Measurements from ENCODE around the gene MLC1. TPM values are rescaled to one million over a fixed set of nuclear protein-coding genes. Genes with fewer than 3 reads are reported as not detected.

The MLC1 gene
- total RNA-seq, 2 donors from 2014 or later, result 0.18 TPM; not detected in 1

GRCh38 chr22:50064453-50064852 is 20.8 kb downstream of the MLC1 start:
- 83 to 95% methylated on average over 12 to 18 of the region's 18 CpGs for WGBS, 2 experiments (ENCODE audit: insufficient coverage in 1 of 2, insufficient read length in 1 of 2)
- Mint-ChIP-seq H3K27ac (no peak overlapping the region), H3K4me1 (peaks cover 5% of the 10 kb centered on the region), H3K36me3 (ENCODE audit: low read depth) (no peaks in the 10 kb centered on the region), H3K9me3 (no peaks in the 10 kb centered on the region), H3K4me3 (no peak overlapping the region), H3K27me3 (ENCODE audit: insufficient read depth) (peaks cover 3% of the 10 kb centered on the region)
- TF ChIP-seq CTCF (conservative IDR thresholded peaks at IDR 0.05), result no peak
- Histone ChIP-seq H3K4me3 (ENCODE audit: low read length) (no peak overlapping the region), H3K4me1 (ENCODE audit: control insufficient read depth, insufficient read depth, low read length) (no peaks in the 10 kb centered on the region), H3K36me3 (ENCODE audit: control insufficient read depth, insufficient read depth, low read length) (no peaks in the 10 kb centered on the region), H3K9me3 (ENCODE audit: control insufficient read depth, low read length) (no peaks in the 10 kb centered on the region), H3K9ac (ENCODE audit: extremely low read depth, low read length, poor library complexity, severe bottlenecking) (no peak overlapping the region), H3K27me3 (ENCODE audit: control insufficient read depth, insufficient read depth, low read length, poor library complexity, severe bottlenecking) (no peaks in the 10 kb centered on the region), H3K27ac (ENCODE audit: low read depth, low read length) (no peak overlapping the region)
- DNase-seq, result no peak

GRCh38 chr22:50063589-50064393 is 21.4 kb downstream of the MLC1 start:
- no peak for DNase-seq
- no peak overlapping the region for H3K27ac ChIP-seq (ENCODE audit: low read depth, low read length)

GRCh38 chr22:50062509-50063135 is 22.6 kb downstream of the MLC1 start:
- 94 to 95% methylated on average over 15 to 19 of the region's 19 CpGs for WGBS, 2 experiments (ENCODE audit: insufficient coverage in 1 of 2, insufficient read length in 1 of 2)
- Histone ChIP-seq H3K4me3 (ENCODE audit: low read length) (no peak overlapping the region), H3K36me3 (ENCODE audit: control insufficient read depth, insufficient read depth, low read length) (no peaks in the 10 kb centered on the region), H3K9me3 (ENCODE audit: control insufficient read depth, low read length) (no peaks in the 10 kb centered on the region), H3K27me3 (ENCODE audit: control insufficient read depth, insufficient read depth, low read length, poor library complexity, severe bottlenecking) (peaks cover 12% of the 10 kb centered on the region), H3K27ac (ENCODE audit: low read depth, low read length) (no peak overlapping the region), H3K4me1 (ENCODE audit: control insufficient read depth, insufficient read depth, low read length) (peaks cover 4% of the 10 kb centered on the region), H3K9ac (ENCODE audit: extremely low read depth, low read length, poor library complexity, severe bottlenecking) (no peak overlapping the region)
- Mint-ChIP-seq H3K27ac (no peak overlapping the region), H3K4me1 (peaks cover 12% of the 10 kb centered on the region), H3K4me3 (no peak overlapping the region), H3K27me3 (ENCODE audit: insufficient read depth) (peaks cover 10% of the 10 kb centered on the region), H3K9me3 (no peaks in the 10 kb centered on the region), H3K36me3 (ENCODE audit: low read depth) (no peaks in the 10 kb centered on the region)
- TF ChIP-seq CTCF (conservative IDR thresholded peaks at IDR 0.05), result no peak
- no peak for DNase-seq

More at GRCh38 chr22:50063589-50064393, 21.4 kb downstream of the MLC1 start:
- no peaks in the 10 kb centered on the region for H3K36me3 Mint-ChIP-seq (ENCODE audit: low read depth)
- H3K27me3 Mint-ChIP-seq (ENCODE audit: insufficient read depth), result peaks cover 6% of the 10 kb centered on the region
- H3K9me3 Mint-ChIP-seq, result no peaks in the 10 kb centered on the region
- H3K9ac ChIP-seq (ENCODE audit: extremely low read depth, low read length, poor library complexity, severe bottlenecking), result no peak overlapping the region
- no peak overlapping the region for H3K4me3 ChIP-seq (ENCODE audit: low read length)
- no peak for TF ChIP-seq CTCF (conservative IDR thresholded peaks at IDR 0.05)
- H3K27me3 ChIP-seq (ENCODE audit: control insufficient read depth, insufficient read depth, low read length, poor library complexity, severe bottlenecking), result peaks cover 3% of the 10 kb centered on the region
- H3K9me3 ChIP-seq (ENCODE audit: control insufficient read depth, low read length), result no peaks in the 10 kb centered on the region
- no peak overlapping the region for H3K27ac Mint-ChIP-seq
- no peak overlapping the region for H3K4me3 Mint-ChIP-seq
- H3K4me1 Mint-ChIP-seq, result peaks cover 12% of the 10 kb centered on the region
- WGBS, 2 experiments (ENCODE audit: insufficient coverage in 1 of 2, insufficient read length in 1 of 2), result 89 to 93% methylated on average over 9 to 22 of the region's 23 CpGs
- peaks cover 3% of the 10 kb centered on the region for H3K4me1 ChIP-seq (ENCODE audit: control insufficient read depth, insufficient read depth, low read length)
- H3K36me3 ChIP-seq (ENCODE audit: control insufficient read depth, insufficient read depth, low read length), result no peaks in the 10 kb centered on the region

All from endodermal cell (in vitro differentiated cells).